Dedifferentiated amniotic fluid mesenchymal stem cell (primary cell): ENCODE data around the gene GTPBP1.

Source experiments
- DNase-seq: peaks from one replicate; pipeline ENCODE4 v3.0.0-alpha.2; 2016; ENCODE audit errors: extremely low spot score

The GTPBP1 gene

DNA sequence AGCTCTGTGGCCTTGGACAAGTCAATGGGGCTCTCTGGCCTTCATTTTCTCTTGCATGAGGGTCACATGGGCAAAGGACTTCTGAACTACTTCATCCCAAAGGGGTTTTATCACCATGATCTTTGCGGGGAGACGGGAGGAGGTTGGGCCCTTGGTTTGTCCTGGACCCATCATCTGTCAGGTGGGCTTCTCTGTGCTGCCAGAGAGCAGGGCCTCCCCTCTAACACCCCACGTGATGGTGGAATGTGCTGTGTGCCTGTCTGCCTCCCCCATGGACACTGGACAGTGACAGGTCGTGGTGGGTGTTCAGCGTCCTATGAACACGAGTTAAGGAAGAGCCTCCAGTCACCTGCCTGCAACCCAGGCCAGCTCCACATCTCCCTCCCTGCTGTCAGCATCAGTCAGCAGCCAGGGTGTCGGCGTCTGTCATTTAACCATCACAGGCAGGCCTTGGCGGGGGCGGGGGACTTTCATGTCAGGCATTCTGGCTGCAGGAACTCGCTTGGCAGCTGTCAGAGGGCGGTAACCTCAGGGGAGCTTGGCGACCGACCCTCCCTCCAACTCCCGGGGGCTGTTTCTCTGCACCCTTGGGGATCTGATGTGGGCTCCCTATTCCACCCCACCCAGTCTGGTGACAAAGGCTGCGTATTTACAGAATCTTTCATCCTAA, 52.7 kb downstream of the GTPBP1 start:
- DNase-seq, result no peak

DNA sequence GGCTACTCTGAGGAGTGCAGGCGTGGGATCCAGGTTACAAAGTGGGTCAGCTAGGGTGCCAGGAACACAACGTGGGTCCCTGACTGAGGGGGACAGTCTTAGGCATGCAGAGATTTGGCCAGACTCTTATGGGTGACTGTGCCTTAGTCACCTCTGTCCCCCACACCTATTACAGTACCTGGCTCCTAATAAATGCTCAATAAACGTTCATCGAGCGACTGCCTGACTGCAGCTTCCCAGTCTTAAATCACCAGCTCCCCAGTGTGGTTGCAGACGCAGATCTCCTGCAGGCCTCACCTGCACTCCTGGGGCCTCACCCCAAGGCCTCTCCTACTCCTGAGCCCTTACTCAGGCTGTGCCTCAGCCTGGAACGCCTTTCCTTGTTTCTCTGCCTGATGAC, 53.3 kb downstream of the GTPBP1 start:
- DNase-seq, result no peak

DNA sequence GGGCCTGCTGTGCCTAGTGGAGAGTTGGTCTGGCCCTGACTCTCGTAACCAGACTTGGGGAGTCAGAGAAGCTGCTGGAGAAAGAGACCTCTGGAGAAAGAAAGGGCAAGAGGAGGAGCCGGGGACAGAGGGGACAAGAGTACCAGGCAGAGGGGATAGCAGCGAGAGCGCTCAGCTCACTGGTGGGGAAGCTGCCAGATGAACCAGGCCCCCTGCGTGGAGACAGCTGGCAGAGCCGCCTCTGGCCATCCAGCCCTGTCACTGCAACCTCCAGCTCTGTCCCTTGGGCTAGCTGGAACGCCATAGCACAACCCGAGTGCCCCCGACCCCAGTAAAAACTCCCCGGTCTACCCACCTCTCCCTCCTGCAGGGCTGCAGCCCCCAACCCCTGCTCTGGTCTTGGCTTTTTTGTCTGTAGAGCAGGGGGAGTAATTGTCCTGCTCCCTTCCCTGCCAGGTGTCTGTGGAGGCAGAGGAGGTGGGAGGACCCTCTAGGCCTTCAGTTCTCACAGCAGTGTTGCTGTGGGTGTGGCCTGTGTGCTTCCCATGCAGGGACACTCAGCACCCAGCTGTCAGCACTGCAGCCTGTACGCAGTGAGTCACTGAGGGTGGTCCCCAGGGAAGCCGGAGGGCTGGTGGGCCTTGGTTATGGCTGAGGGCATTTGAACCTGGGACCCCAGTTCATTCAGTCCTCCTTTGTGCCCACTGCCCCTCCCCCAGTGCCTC, 54.9 kb downstream of the GTPBP1 start:
- DNase-seq, result no peak

DNA sequence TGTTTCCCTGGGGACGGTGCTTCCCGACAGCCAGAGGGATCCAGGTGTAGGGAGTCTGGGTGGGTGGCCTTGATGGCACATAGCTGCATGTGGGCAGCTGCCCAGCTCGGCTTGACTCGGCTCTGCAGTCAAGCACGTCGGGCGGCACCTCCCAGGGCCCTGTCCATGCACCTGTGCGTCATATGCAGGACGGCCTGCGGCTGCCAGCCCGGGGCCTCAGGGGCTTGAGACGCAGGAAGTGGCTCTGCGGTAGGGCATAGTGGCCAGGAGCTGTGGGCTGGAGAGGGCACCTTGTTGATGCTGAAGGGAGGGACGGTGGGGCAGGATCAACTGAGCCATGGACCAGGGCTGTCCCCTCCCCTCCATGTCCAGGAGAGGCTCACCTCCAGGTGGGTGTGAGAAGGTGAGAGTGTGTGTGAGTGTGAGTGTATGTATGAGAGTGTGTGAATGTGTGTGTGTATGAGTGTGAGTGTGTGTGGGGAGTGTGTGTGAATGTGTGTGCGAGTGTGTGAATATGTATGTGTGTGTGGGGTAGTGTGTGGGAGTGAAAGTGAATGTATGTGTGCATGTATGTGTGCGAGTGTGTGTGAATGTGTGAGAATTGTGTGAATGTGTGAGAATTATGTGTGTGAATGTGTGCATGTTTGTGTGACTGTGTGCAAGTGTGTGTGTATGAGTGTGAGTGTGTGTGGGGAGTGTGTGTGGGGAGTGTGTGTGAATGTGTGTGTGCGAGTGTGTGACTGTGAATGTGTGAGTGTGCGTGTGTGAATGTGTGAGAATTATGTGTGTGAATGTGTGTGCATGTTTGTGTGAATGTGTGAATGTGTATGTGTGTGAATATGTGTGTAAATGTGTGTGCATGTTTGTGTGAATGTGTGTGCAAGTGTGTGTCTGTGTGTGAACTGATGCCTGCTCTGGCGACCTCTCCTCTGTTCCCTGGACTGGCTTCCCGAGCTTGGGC, 55.7 kb downstream of the GTPBP1 start:
- no peak for DNase-seq

DNA sequence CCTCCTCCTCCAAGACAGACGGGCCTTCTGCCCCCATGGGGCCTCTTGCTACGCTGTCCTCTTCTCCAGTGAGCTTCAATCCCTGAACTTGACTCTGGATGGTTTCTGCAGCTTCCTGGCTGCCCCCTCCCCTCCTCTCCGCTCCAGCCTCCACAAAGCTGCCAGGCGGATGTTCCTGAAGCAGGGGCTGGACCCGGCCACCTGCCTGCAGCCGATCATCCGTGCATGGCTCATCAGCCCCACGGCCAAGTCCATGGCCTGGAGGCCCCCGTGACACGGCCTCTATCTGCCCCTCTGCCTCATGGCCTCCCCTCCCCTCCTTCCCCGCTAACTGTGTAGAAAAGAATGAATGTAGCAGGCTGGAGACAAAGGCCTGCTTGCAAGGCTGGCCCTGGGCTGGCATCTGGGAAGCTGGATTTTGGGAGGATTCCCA, 56.8 kb downstream of the GTPBP1 start:
- DNase-seq, result no peak

DNA sequence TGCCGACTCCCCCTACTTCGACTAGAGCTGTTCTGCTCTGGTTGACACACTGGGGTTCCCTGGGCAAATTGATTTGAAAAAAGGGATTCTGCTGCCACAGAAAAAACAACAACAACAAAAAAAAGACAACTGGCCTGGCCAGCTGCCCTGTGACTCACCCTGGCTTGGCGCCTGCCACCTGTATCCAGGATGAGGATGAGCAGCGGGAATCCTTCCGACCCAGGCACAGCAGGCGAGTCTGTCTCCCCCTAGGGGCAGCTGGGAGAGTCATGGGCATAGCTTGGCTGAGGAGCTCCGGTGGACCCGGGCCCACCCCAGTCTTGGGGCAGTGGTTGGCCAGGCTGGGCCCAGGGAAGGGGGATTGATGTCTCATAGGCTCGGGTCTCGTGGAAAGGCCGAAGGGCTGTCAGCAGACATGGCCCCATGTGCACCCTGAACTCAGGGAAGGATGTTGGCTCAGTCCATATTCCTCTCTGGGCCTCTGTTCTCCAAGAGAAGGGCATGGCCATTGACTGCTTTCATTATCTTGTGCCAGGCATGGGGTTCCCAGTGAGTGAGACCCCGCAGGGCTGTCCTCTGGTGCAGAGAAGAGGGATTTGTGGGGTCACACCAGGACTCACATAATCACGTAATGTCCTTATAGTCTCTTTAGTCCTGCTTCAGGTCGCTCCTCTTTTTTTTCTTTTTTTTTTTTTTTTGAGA, 60.5 kb downstream of the GTPBP1 start:
- no peak for DNase-seq

DNA sequence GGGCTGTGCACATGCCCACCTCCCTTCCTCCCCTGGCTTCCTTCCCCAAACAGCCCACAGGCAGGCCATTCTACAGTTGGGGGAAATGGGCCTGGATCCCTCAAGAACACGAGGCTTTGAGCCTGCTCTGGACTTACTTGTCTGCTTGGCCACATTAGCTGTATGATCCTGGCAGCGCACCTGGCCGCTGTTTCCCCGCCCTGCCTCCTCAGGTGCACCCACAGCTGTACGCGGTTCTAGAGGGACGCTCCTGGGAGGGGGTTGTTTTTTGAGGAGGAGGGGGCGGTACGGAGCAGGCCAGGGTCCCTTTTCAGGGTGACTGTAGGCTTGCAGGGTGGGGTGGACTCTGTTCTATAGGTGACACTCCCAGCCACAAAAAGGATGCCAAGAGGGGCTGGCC, 61.6 kb downstream of the GTPBP1 start:
- no peak for DNase-seq

DNA sequence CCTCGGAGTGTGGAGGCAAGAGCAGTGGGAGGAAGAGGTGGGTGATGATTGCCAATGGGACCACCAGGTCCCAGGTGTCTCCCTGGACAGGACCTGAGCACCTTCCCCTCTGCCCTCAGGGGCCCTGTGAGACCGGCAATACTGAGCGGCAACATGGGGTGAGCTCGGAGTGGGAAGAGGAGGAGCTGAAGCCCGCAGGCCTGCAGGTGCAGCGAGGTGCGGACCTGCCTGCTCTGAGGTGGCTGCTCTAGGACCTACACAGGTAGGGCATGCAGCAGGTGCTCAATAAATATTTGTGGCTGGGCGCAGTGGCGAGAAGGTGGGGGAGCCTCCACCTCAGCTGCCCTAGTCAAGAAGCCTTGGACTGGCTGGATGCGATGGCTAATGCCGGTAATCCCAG, 62.3 kb downstream of the GTPBP1 start:
- no peak for DNase-seq

DNA sequence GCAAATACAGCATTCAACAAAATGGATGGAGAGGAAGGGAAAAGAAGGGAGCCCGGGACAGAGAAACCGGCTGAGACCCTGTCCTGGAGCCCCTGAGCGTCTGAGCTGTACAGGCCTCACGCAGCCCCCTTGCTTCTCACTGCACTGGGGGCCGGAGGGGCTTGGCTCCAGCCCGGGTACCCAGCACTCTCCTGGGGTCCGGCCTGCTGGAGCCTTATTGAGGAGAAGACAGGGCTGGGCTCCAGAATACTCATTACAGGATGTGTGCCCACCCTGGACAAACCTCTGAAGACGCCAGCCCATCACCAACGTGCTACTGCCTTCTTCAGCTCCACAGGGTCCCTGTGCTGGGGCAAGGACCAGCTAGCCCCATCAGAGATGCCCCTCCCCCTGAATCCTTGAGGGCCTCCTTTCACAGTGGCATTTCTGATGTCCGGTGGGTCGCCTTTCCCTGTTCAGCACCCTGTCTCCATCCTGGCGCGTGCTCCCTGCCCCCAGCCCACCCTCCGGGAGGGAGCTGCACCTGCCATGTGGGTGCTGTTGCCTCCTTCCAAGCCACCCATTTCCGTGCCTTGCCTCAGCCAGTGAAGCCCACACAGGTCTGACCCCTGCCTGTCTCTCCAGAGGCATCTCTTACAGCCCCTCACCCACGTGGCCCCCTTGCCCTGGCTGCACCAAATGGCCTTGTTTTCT, 64.7 kb downstream of the GTPBP1 start:
- no peak for DNase-seq

DNA sequence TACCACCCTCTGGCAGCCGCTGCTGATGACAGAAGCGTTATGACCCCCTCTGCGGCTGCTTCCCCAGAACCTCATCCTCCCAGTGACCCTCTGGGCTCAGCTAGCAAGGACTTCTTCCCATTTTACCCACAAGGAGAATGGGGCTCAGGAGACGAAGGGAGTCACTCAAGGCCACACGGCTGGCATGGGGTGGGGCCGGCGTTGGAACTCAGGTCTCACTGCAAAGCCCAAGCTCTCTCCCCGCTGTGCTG, 66.8 kb downstream of the GTPBP1 start:
- DNase-seq, result no peak

DNA sequence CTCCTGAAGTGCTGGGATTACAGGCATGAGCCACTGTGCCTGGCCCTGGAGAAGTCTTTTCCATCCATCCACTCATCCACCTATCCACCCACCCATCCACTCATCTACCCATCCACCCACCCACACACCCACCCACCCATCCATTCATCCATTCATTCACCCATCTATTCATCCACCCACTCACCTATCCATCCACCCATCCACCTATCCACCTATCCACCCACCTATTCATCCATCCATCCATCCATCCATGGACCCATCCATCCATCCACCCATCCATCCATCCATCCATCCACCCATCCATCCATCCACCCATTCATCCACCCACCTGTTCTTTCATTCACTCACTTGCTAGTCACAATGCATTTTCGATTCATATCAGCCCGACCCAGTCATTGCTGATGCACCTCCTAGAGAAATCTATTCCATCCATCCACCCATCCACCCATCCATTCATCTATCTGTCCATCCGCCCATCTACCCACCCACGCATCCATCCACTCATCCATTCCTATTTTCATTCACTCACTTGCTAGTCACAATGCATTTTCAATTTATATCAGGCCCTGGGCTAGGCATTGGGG, 67.7 kb downstream of the GTPBP1 start:
- no peak for DNase-seq

DNA sequence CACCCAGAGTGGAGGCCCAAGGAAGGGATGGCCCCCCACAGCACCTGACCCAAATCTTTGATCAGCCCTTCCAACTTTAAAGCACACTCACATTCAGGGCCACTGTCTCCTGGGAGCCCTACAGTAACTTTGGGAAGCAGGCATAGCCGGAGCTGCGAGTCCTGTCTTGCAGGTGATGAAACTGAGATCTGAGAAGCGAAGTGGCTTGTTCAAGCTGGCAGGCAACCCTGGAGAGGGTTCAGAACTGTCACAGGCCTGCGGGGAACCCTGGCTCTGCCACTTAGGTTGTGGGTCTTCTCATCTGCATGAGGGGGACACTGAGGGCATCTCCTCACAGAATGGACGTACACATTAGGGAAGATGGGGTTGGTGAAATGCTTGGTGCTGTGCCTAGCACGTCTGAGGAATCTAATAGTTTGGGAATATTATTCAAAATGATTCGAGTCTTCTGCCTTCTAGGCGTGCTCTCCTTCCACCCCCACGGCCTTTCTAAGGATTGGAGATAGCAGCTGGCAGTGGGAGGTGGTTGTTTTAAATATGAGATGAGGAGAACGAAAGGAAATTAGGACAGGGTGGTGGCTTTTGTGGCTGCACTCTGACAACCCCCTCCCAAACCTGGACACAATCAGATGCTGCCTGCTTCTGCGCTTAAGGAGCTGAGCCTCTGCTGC, 68.9 kb downstream of the GTPBP1 start:
- DNase-seq, result no peak

DNA sequence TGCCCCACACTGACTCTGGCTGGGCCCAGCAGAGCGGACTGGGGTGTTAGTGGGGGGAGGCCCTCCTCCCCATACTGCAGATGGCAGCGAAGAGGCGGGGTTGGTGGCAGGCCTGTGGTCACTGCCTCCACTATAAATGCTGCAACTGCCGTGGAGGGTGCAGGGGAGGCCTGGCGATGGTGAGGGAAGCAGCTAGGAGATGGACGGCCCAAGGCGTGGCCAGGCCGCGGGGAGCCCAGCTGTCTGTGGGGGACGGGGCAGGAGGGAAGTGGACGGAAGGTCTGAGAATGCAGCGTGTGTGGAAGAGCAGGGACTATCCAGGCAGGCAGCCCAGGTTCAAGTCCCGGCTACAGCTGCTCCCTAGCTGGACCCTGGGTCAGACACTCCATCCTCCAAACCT, 69.9 kb downstream of the GTPBP1 start:
- no peak for DNase-seq

DNA sequence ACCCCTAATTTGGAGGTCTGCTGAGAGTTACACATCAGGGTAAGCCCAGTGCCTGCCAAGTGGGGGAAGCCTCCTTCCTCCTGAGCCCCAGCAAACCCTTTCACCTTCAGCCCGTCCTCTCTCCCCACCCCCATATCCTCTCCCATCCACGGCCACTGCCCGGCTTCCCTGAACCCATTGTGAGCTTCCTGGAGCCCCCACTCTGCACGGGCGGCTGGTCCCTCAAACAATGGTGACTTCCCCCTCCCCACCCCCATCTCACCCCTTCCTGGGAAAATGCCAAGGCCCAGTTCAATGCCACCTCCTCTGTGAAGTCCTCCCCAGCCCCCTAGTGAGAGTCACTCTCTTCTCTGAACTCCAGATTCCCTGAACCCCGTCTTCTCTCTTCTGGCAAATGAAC, 70.3 kb downstream of the GTPBP1 start:
- no peak for DNase-seq

DNA sequence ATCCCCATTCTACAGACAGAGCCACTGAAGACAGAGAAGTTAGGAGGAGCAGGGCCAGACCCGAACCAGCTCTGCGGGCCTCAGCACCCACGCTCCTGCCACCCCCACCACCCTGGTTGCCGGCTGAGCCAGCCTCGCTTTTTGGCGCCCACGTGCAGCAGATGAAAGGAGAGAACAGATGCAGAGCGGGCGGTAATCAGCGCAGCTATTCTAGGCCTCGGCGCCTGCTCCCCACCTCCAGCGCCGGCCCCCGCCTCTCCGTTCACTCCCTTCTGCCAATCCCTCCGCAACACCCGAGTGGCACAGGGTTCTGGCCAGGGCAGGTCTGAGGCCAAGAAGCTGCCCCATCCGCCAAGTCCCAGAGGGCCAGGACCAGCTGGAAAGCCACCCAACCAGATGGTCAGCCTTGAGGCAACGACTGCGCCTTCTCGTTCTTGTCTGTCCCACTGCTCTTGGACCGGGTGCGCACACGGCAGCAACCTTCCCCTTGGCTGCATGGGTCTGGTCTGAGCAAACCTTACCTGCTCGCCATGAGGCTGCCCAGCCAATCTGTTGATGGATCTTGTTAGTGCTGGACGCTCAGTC, 71.4 kb downstream of the GTPBP1 start:
- no peak for DNase-seq

DNA sequence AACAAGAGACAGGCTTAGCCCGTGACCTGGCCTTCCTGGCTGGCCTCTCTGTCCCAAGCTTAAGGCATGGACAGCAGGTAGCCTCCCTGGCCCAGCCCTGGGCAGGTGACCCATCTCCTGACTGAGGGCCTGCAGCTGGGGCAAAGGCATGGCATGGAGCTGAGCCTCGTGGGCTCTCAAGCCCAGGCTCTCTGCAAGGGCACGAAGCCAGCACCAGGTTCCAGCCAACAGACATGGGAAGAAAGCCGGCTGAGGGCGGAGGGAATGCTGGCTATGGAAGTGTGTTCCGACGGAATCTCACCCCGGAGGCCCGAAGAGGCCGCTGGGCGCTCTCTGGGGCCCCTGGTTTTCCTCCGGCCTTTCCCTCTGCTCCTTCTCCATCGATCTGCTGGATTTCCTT, 75.3 kb downstream of the GTPBP1 start:
- DNase-seq, result no peak

DNA sequence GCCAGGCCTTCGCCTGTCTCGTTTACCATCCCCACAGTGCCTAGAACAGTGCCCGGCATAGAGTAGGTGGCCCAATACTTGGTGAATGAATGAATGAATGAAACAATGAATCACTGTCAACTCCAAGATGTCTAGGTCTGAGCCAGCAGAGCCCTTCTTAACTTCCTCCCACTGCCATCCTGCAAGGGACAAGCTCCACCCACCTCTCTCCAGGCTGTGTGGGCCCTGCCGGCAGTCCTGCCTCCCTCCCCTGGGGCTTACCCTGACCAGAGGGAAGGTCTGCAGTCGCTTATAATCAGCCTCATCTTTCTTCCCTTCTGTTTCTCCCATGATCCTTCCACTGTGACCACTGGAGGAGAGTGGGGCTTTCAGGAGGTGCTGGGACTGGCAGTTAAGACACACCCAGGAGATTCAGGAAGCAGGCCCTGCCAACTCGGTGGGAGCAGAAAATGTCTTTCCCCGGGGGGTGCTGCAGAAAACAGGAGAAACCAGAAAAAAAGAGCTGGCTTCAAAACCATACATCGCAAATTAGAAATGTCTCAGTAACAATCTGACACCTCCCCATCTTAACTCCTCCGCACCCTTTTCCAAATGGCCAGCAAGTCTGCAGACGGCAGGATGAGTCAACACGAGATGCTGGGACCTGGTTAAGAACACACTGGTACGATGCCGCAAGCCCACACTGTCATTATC, 76.8 kb downstream of the GTPBP1 start:
- DNase-seq, result peak; percentile 31
